Right atrium auricular region (tissue), 2 donors: Measurements from ENCODE around the gene MIOX. TPM values are rescaled to one million over a fixed set of nuclear protein-coding genes. Genes with fewer than 3 reads are reported as not detected.

Source experiments
- DNase-seq: peaks from one replicate; pipeline ENCODE4 v3.0.0-alpha.2; 2019; ENCODE audit warnings: low spot score
- H3K27ac ChIP-seq, 2 donors: fragments of 200-600 bp; sonication (generic); 1 replicate in 1 of 2; 2 replicates in 1 of 2; pipeline ENCODE4 v1.5.1; 2016 to 2019
- H3K27me3 ChIP-seq, 2 donors: fragments of 200-600 bp; sonication (generic); one replicate each; pipeline versions ENCODE4 v1.5.1 to v1.6.0; 2017 to 2019
- H3K36me3 ChIP-seq: fragments of 200-600 bp; sonication (generic); one replicate; pipeline ENCODE4 v1.5.1; 2016
- H3K4me1 ChIP-seq, 2 donors: fragments of 200-600 bp; sonication (generic); one replicate each; pipeline versions ENCODE4 v1.5.1 to v1.6.0; 2017 to 2019
- H3K4me3 ChIP-seq, 2 donors: fragments of 200-600 bp; sonication (generic); 1 replicate in 1 of 2; 2 replicates in 1 of 2; pipeline ENCODE4 v1.5.1; 2017 to 2019; ENCODE audit warnings: mild to moderate bottlenecking in 1 of 2, moderate library complexity in 1 of 2
- H3K9me3 ChIP-seq, 2 donors: fragments of 200-600 bp; sonication (generic); one replicate each; pipeline ENCODE4 v1.5.1; 2019
- CTCF ChIP-seq, 2 donors: fragments of 200-600 bp; sonication (generic); IDR thresholded peaks; one replicate each; pipeline ENCODE4 v1.5.1; 2019; ENCODE audit warnings: antibody characterized with exemption in 2 of 2
- total RNA-seq, 2 donors: library from RNA; depleted of rRNA; stranded (reverse); fragments of >200 nt; gene quantifications; one replicate each; pipeline ENCODE4 v1.1.0, GENCODE V29; 2016

MIOX gene
- total RNA-seq, 2 donors from 2014 or later, result not detected

GRCh38 chr22:50528682-50529415 lies 42.2 kb downstream of the MIOX start:
- peak overlapping the region; percentile 47 to 67 for H3K4me3 ChIP-seq
- TF ChIP-seq CTCF (IDR thresholded peaks at IDR 0.05), result no peak
- no peaks in the 10 kb centered on the region for H3K9me3 ChIP-seq
- H3K27ac ChIP-seq, result peak overlapping the region; percentile 92 to 96
- DNase-seq, result no peak
- H3K4me1 ChIP-seq, result peaks cover 0 to 65% of the 10 kb centered on the region in 2 donors
- H3K27me3 ChIP-seq, result peaks cover 0 to 7% of the 10 kb centered on the region in 2 donors
- peaks cover 3% of the 10 kb centered on the region for H3K36me3 ChIP-seq

- Histone ChIP-seq H3K27me3 (peaks cover 0 to 7% of the 10 kb centered on the region in 2 donors), H3K36me3 (no peaks in the 10 kb centered on the region), H3K27ac (peak overlapping the region; percentile 92 to 96), H3K4me1 (peaks cover 0 to 59% of the 10 kb centered on the region in 2 donors), H3K9me3 (no peaks in the 10 kb centered on the region), H3K4me3 (peak overlapping the region; percentile 47 to 67)
- TF ChIP-seq CTCF (IDR thresholded peaks at IDR 0.05), result no peak
- no peak for DNase-seq
These were observed 42.8 kb downstream of the MIOX start for GRCh38 chr22:50529416-50529896.

- TF ChIP-seq CTCF (IDR thresholded peaks at IDR 0.05), result no peak
- Histone ChIP-seq H3K4me3 (peak within 1 kb of the TSS; percentile 47 to 67), H3K4me1 (peaks cover 0 to 53% of the 10 kb centered on the region in 2 donors), H3K27me3 (peaks cover 0 to 7% of the 10 kb centered on the region in 2 donors), H3K9me3 (no peaks in the 10 kb centered on the region), H3K27ac (peak within 1 kb of the TSS; percentile 92 to 96), H3K36me3 (no peaks in the 10 kb centered on the region)
- peak; percentile 90 for DNase-seq
These were observed 43.4 kb downstream of the MIOX start, which contains the start of gene TYMP for GRCh38 chr22:50529897-50530579. TYMP (minus strand) TSS chr22:50530012; CDS start chr22:50529709, 303 bp downstream.

- no peak for TF ChIP-seq CTCF (IDR thresholded peaks at IDR 0.05)
- H3K36me3 ChIP-seq, result no peaks in the 10 kb centered on the region
- H3K27me3 ChIP-seq, result peaks cover 0 to 7% of the 10 kb centered on the region in 2 donors
- peak overlapping the region; percentile 47 to 67 for H3K4me3 ChIP-seq
- H3K4me1 ChIP-seq, result peaks cover 0 to 53% of the 10 kb centered on the region in 2 donors
- H3K9me3 ChIP-seq, result no peaks in the 10 kb centered on the region
- DNase-seq, result no peak
- peak overlapping the region; percentile 92 to 96 for H3K27ac ChIP-seq
These were observed 43.9 kb downstream of the MIOX start for GRCh38 chr22:50530580-50530876.

GRCh38 chr22:50530877-50531545 lies 44.4 kb downstream of the MIOX start:
- DNase-seq, result peak; percentile 92
- peak overlapping the region; percentile 92 to 96 for H3K27ac ChIP-seq
- peak overlapping the region; percentile 47 to 67 for H3K4me3 ChIP-seq
- H3K9me3 ChIP-seq, result no peaks in the 10 kb centered on the region
- H3K4me1 ChIP-seq, result peaks cover 0 to 53% of the 10 kb centered on the region in 2 donors
- H3K36me3 ChIP-seq, result no peaks in the 10 kb centered on the region
- TF ChIP-seq CTCF (IDR thresholded peaks at IDR 0.05), result no peak
- peaks cover 0 to 7% of the 10 kb centered on the region in 2 donors for H3K27me3 ChIP-seq
